A549 (cell line): ENCODE data around the gene WDR70.

Experiments
- POLR2A ChIP-seq: IDR thresholded peaks from 2 replicates; pipeline ENCODE4 v1.6.1; 2012; ENCODE audit warnings: mild to moderate bottlenecking, low read length
- RFX5 ChIP-seq: fragments of 450-650 bp; IDR thresholded peaks from 2 replicates; pipeline ENCODE4 v1.7.1; 2014; ENCODE audit warnings: antibody characterized with exemption, mild to moderate bottlenecking, moderate library complexity
- ZSCAN20 ChIP-seq: fragments of 250-450 bp; sonication (Bioruptor Pico); IDR thresholded peaks from 2 replicates; pipeline ENCODE4 v1.8.0; 2022; ENCODE audit warnings: mild to moderate bottlenecking, moderate library complexity
- TF ChIP-seq, protein P1 (sequence below): fragments of >200 bp; sonication (Bioruptor Twin); formaldehyde crosslinking; IDR thresholded peaks from 3 replicates; pipeline ENCODE4 v1.5.1; 2016
- TF ChIP-seq, protein P2 (sequence below): IDR thresholded peaks from 2 replicates; pipeline ENCODE4 v1.6.1; 2012

DNA sequence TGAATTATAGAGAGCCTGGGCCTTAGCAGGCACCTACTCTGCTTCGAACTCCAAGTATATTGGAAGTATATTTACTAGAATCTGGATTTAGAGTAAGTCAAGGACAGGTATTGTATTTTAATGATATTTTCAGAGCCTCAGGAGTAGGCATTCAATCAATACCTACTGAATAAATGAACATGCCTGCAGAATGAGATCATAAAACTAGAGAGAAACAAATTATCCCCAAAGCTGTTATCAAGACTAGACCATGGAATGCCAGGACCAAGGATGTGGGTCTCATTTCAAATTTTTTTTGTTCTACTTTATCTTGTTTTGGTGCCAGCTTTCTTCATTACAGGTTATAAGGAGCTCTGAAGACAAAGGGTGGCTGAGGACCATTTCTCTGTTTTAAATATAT, 394.7 kb downstream of the WDR70 start:
- TF ChIP-seq POLR2A (no peak), RFX5 (no peak), ZSCAN20 (CRISPR knock-in tag) (no peak)
- TF ChIP-seq, protein P1, sequence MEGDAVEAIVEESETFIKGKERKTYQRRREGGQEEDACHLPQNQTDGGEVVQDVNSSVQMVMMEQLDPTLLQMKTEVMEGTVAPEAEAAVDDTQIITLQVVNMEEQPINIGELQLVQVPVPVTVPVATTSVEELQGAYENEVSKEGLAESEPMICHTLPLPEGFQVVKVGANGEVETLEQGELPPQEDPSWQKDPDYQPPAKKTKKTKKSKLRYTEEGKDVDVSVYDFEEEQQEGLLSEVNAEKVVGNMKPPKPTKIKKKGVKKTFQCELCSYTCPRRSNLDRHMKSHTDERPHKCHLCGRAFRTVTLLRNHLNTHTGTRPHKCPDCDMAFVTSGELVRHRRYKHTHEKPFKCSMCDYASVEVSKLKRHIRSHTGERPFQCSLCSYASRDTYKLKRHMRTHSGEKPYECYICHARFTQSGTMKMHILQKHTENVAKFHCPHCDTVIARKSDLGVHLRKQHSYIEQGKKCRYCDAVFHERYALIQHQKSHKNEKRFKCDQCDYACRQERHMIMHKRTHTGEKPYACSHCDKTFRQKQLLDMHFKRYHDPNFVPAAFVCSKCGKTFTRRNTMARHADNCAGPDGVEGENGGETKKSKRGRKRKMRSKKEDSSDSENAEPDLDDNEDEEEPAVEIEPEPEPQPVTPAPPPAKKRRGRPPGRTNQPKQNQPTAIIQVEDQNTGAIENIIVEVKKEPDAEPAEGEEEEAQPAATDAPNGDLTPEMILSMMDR: no peak
- TF ChIP-seq, protein P2, sequence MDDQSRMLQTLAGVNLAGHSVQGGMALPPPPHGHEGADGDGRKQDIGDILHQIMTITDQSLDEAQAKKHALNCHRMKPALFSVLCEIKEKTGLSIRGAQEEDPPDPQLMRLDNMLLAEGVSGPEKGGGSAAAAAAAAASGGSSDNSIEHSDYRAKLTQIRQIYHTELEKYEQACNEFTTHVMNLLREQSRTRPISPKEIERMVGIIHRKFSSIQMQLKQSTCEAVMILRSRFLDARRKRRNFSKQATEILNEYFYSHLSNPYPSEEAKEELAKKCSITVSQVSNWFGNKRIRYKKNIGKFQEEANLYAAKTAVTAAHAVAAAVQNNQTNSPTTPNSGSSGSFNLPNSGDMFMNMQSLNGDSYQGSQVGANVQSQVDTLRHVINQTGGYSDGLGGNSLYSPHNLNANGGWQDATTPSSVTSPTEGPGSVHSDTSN: no peak
